GM19238 (cell line): ENCODE results near the gene PSG4.
"Not testable (repeated sequence)": the region's sequence is repeated elsewhere in the genome, so short reads cannot be mapped to it uniquely, and the experiment has no call there.

Experiments used
- DNase-seq: peaks from one replicate; pipeline ENCODE4 v3.0.0; 2011; ENCODE audit warnings: low spot score; ENCODE audit not compliant: insufficient read length

The PSG4 gene

GRCh38 chr19:43205471-43206105 is at the start of gene PSG4:
TSS of gene PSG4 (minus strand) at chr19:43205638. CDS start at chr19:43205536, 102 bp downstream.
- not testable (repeated sequence) for DNase-seq

- DNase-seq = not testable (repeated sequence)
These were observed 46.0 kb upstream of the PSG4 start for GRCh38 chr19:43251428-43251827.

GRCh38 chr19:43250296-43250695 is 44.9 kb upstream of the PSG4 start:
- not testable (repeated sequence) for DNase-seq

GRCh38 chr19:43248635-43249002 is 43.2 kb upstream of the PSG4 start:
- not testable (repeated sequence) for DNase-seq

- DNase-seq = not testable (repeated sequence)
These were observed 41.9 kb upstream of the PSG4 start for GRCh38 chr19:43247243-43247880.

GRCh38 chr19:43245848-43246247 is 40.4 kb upstream of the PSG4 start:
- not testable (repeated sequence) for DNase-seq

GRCh38 chr19:43242211-43242610 is 36.8 kb upstream of the PSG4 start:
- not testable (repeated sequence) for DNase-seq

GRCh38 chr19:43238213-43238612 is 32.8 kb upstream of the PSG4 start:
- not testable (repeated sequence) for DNase-seq

- DNase-seq = not testable (repeated sequence)
These were observed 30.2 kb upstream of the PSG4 start for GRCh38 chr19:43235686-43236085.

- DNase-seq = no peak
These were observed 23.9 kb upstream of the PSG4 start for GRCh38 chr19:43229315-43229714.

- not testable (repeated sequence) for DNase-seq
These were observed 23.3 kb upstream of the PSG4 start for GRCh38 chr19:43228730-43229129.

GRCh38 chr19:43226986-43227385 is 21.5 kb upstream of the PSG4 start:
- DNase-seq = not testable (repeated sequence)

- DNase-seq = no peak
These were observed 19.4 kb upstream of the PSG4 start for GRCh38 chr19:43224855-43225253.

- DNase-seq = not testable (repeated sequence)
These were observed 18.9 kb upstream of the PSG4 start for GRCh38 chr19:43224201-43224854.

- not testable (repeated sequence) for DNase-seq
These were observed 16.5 kb upstream of the PSG4 start for GRCh38 chr19:43221891-43222290.

GRCh38 chr19:43219136-43219535 is 13.7 kb upstream of the PSG4 start:
- DNase-seq = not testable (repeated sequence)

- not testable (repeated sequence) for DNase-seq
These were observed 10.4 kb upstream of the PSG4 start for GRCh38 chr19:43215881-43216280.

GRCh38 chr19:43207991-43208390 is 2.6 kb upstream of the PSG4 start:
- no peak for DNase-seq

- not testable (repeated sequence) for DNase-seq
These were observed 1.7 kb upstream of the PSG4 start for GRCh38 chr19:43207174-43207573.

GRCh38 chr19:43203611-43204010 is 1.8 kb downstream of the PSG4 start:
- not testable (repeated sequence) for DNase-seq

GRCh38 chr19:43201891-43202290 is 3.5 kb downstream of the PSG4 start:
- not testable (repeated sequence) for DNase-seq

- not testable (repeated sequence) for DNase-seq
These were observed 4.1 kb downstream of the PSG4 start for GRCh38 chr19:43201337-43201801.
